Kasumi-1 (cell line): ENCODE measurements around the gene HHATL.

ENCODE experiments used
- DNase-seq, 2 experiments: peaks; one replicate each; lab custom pipeline; 2025; lab: John Stamatoyannopoulos, UW

HHATL gene

DNA sequence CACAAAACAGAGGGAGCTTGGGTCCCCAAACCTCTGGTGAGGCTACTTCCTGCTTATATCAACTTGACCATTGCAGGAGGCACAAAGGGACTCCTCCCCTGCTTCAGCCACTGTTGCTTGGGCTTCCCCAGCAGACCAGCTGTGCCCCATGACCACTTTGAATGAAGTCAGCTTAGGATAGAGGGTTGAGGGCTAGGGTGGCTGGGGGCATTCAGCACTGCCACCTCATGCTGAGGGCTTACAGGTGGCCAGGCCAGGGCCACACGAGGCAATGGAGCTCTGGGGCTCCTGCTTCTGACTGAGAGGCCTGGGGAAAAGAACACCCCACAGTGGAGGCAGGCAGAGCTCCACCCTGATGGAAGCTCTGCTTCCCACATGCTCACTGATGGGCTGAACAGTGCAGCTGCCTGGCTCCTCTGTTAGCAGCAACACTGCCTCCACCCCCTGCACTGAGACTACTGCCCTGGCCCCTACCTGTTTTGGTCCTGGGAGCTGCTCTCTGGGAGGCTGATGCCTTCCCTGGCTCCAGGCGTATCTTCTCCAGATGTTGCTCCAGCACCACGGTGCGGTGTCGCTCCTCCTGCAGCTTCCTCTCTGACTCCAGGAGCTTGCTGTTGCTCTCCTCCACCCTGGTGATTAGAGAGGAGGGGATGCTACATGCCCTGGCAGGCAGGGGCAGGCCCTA, 10.2 kb upstream of the HHATL start:
- no peak for DNase-seq

DNA sequence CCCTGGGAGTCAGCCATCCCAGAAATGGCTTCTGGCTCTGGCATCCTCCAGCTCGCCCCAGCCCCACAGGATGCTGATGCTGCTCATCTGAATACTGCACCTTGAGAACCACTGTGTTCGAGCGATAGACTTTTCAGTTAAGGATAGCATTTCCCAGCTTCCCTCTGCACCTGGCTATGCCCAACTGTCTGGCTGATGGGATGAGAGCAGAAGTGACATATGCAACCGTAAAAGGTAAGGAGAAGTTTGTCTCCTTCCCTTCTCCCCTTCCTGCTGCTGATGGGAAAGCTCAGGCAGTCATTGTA, 9.7 kb upstream of the HHATL start:
- DNase-seq = no peak

DNA sequence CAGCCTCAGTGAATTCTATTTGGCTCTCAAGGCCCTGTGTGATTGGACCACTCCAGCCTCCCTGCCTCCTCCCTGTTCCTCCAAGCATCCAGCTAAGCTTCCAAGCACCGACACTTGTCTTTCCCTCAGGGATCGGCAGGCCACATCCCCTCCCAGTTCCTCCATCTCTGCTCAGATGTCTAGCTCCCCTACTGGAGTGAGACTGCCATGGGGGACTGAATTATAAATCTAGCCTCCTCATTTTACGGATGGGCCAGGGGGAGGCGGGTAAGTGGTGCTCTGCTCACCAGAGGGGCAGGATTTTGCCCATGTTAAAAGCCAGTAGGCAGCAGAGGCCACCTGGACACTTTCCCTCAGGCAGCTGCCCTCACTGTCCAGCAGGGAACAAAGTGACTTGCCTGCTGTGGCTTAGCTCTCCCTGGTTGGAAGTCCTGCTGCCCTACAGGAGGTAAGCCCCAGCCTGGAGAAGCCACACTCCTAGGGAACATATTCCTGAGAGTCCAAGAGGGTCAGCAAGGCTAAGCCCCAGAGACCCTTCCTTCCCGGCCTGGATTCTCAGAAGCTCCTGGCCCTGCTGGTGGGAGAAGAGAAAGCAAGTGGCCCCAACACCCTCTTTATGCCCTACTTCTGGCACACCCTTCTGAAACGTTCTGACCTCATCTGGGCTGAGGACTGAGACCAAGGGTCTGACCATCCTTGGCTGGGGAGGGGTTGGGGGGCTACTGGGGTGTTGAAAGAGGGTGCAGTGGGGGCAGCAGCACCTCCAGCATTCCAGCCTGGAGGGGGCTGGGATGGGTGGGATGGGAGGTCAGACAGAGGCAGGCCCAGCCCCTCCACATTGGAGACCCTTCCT, 9.1 kb upstream of the HHATL start:
- no peak for DNase-seq

DNA sequence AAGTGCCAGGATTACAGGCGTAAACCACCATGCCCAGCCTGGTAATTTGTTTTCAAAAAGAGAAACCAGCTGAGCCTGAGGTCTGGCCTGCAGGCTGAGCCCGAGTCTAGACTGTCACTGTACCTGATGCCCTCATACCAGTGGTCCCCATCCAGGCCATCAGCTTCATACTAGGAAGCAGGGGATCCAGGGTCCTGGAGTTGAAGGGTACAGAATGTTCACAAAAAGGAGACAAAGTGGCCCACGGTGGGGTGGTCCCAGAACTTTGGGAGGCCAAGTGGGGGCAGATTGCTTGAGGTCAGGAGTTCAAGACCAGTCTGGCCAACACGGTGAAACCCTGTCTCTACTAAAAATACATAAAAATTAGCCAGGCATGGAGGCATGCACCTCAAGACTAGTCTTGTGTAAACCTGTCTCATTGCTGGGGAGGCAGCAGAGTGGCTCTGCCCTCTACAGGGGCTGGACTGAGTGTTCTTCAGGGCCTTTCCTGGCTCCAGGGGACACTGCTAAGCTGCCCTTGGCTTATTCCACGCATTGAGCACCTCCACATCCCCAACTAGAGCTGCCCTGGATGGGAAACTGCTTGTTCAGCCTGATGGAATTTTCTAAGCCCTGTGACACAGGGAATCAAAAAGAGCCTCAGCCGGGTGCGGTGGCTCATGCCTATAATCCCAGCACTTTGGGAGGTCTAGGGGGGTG, 7.9 kb upstream of the HHATL start:
- DNase-seq = no peak

DNA sequence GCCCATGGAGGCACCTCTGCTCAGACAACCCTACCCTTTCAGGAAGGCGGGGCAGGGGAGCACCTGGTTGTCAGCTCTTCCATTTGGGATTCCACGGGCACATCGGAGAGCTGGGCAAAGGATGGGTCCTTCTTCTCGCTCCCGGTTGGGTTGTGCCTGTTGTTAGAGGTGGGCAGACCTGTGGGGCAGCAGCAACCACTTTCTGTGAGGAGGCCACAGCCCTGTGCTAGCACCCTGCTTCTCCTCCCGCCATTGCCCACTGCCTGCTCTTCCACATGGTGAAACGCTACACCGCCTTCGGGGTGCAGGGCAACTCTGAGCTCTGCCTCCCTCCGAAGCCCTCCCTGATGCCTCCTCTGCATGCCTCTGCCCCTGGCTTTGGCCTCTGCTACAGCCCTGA, 7.0 kb upstream of the HHATL start:
- DNase-seq = no peak

DNA sequence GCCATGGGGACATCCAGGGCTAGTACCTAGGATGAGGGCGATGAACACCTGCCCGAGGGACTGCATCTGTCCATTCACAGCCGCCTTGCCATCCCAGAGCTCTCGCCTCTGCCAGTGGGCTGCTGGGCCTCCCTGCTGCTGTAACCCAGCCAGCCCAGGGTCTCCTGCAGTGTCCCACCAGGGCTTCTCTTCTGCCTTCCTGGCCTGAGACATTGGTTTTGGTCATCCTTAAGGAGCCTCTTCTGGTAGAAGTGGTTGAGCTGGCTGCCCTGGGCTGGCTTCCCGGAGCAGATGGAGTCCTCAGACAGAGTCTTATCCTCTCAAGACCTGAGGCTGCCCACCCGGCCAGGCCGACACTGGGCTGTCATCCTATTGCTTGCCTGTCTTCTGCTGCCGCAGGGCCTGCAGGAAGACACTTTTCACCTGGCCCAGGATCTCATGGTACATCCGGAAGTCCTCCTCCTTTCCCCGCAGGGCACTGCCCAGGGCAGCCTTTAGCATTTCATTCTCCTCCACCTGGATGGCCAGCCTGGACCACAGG, 6.1 kb upstream of the HHATL start:
- no peak for DNase-seq

DNA sequence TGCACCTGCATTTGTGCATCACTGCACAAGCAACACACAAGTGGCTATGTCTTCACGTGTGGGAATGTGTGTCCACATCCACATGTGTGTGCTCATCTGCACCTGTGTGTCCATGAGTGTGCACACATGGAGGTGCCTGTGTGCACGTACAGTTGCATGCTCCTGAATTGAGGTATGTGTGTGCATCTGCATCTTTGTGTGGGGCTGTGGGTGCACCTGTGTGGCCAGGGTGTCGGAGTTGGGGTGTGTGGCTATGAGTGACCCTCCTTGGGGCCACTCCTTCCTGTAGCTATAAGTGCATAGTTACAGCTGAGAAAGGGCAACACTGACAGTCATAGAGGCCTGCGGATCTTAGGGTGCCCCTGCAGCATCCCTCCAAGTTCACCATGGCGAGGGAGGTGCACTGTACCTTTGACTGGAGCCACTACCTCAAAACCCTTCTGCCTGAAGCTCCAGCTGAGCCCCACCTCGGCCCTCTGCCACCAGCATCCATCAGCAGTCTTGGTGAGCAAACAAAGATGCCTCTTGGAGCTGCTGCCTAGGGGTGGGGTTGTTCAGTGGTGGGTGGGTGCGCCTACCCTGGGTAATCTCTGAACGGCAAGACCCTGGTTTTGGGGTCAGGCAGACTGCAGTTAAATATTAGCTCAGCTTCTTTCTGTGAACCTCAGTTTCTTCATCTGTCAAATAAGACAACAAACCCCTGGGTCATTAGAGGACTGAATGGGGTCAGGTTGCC, 5.2 kb upstream of the HHATL start:
- no peak for DNase-seq

DNA sequence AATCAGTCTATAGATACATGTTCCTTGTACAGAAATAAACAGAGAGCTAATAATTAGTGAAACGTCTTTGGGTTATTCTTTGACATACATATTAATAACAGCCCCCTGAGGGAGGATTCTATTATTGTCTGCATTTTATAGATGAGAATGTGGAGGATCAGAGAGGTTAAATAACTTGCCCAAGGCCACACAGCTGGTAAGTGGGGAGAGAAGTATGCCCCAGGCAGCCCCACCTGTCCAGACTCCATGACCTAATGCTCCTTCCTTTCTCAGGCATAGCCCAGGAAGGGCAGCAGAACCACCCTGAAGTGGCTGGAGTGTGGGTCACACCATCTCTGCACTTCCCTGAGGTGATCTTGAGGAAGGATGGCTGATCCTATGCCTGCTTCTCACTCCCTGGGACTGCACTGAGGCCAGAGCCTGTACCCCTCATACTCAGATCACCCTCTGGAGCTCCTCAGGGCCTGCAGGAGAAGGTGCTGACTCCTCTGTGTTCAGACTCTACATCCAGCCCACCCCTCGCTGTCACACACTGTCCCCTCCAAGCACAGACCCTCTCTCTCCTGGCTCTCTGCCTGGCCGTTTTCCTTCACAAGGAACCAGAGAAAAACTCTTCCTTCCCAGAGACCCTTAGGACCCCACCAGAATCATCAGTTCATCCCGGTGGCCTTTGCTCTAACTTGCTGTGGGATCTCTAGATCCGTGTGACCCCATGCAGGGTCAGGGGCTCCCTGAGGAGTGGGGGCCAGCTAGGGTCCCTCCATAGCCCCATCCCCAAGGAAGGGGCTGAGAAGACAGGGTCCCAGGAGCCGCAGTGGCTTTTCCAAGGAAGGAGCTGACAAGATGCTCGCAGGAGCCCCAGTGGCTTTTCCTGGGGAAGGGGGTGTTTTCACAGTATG, 4.4 kb upstream of the HHATL start:
- no peak for DNase-seq

DNA sequence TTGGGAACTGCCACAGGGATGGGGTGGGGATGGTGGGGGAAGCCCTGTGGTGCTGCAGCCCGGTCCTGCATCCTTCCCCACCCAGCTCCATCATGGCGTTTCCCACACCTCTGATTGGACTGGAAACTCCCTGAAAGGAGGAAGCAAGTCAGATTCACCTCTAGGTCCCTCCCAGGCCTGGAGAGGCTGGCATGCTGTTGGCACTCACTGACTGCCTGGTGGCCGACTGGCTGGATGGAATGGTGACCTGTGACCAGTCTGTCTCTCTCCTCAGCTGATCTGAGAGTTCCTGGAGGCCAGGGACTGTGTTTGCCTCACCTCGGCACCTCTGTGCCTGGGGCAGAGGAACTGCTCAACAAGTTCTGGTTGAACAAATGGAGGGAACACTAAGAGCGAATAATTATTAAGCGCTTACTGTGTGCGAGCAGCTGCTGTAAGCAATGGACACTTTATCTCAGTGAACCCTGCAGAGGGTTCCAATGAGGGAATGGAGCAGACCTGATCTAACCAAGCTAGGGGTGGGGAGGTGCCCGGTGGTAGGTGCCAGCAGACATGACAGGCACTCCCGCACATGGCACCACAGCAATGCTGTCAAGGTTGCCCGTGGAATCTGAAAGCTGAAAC, 3.5 kb upstream of the HHATL start:
- DNase-seq = no peak

DNA sequence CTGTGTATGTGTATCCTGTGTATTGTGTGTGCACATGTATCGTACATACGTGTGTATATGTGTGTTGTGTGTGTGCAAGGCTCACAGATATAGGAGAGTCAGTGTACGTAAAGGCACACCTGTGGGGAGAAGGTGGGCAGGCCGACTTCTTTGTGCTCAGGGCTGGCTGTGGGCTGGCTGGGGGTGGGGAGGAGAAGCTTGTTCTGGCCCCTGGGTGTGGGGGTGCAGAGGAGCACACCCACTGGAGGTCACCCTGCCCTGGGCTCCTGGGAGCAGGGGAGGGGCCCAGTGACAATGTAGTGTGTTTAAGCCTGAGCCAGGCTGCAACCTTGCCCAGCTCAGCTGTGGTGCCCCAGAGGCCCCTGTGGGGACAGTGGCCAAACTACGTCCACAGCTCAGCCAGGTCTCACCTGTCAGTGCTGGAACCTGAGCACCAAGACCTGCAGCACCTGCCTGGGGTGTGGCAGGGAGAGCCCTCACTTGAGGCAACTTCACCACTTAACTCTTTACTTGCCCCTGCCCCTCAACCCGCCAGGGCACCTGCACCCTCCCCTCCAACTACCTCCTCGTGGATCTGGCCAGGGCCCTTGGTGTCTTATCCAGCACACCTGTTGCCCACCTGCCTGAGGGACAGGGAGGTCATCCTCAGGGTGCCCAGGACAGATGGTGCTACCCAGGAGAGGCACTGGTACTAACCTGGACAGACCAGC, 2.6 kb upstream of the HHATL start:
- DNase-seq = no peak

DNA sequence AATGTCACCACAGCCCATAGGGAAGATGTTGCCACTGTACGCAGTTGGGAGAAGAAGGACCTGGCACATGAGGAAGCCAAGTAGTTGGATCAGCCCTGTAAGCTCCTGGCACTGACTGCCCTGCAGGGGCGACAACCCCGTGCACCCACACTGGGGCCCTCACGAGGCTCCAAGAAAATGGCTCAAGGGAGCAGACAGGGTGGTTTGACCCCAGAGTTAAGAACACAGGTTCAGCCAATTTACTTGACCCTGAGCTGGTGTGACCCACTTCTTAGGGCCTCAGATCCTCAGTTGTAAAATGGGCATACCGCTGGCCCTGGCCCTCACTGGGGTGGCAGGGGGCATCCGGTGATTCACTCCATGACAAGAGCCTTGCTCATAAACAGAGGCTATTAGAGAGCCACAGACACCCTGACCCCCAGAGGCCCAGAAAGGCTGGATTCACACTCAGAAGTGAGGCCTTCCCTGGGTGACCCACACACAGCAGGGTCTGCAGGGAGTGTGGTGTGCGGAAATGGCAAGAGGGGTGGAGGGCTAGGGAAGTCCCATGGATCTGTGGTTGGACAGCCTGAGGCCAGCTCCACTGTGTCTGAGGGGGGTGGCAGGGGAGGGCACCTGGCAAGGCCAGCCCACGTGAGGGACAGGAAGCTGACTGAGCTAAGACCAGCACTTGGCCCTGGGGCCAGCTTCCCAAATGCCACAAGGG, 1.7 kb upstream of the HHATL start:
- DNase-seq = no peak

DNA sequence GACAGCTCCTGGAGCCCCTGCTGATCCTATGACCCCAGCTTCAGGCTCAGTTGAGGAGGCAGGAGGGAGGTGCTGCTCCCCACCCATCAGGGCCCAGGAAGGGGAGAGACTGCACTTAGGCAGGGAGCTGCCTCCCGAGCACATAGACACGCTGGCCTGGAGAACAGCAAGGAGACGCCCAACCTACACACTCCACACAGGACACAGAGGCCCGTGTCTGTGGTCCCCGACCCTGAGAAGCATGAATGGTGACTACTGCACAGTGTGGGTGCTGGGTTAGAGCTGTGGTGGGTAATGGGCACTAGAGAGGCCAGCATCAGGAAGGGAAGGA, 1.1 kb upstream of the HHATL start:
- DNase-seq = no peak

DNA sequence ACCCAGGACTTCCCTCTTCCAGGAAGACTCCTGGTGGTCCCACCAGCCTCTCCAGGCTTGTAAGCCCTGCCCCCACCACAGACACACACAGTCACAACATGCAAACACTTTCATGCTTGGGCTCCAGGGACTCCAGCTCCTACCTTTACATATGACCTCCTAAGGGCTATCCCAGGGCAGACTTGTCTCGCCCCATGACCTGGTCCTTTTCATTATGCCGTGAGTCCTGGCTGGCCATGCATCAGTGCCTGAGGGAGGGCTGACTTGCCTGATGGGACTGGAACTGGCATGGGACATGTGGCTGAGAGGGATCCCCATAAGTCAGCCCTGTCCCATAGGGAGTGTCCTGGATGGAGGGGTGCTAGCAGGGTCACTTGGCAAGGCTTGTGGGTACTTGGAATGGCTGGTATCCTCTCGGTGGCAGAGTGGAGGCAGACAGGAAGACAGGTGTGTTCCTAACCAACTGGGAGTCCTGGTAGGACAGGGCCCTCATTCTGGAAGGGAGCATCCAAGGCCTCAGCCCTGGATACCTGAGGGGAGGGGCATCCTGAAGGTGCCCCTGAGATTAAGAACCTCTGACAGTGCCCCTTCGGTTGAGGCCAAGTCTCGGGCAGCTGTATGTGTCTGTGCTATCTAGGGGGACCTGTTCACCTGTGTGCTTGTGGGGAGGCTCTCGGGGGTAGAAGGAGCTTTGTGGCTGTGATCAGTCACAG, 540 bp upstream of the HHATL start:
- DNase-seq = no peak

DNA sequence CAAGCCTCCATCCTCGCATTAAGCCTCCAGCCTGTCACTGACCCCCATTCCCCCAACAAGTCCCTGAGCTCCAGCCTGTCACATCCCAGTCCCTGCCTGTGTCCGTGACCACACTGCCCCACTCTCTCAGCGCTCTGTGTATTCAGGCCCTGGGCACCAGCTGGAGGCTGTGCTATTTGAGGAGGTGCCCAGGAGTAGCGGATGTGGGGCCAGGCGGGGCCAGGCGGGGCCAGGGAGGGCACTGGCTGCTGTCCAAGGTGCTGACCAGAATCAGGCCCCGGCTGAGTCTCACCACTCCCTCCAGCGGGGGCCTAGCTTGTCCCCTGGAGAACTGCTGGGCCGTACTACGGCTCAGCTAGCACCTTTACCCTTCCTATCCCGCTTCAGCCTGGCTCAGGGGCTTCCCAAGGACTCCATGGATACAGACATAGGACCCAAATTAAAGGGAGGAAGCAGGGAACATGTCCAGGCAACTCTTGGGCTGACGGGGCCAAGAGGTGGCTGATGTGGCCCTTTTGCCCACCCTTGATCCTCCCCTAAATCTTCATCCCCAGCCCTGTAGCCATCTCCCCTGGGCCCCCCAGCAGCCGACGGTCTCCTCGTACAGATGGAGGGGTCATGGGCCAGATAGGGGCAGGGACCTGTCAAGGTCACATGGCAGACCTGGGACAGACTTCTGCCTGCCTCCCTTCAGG, 1.1 kb downstream of the HHATL start:
- peak; percentile 21 to 30 for DNase-seq

DNA sequence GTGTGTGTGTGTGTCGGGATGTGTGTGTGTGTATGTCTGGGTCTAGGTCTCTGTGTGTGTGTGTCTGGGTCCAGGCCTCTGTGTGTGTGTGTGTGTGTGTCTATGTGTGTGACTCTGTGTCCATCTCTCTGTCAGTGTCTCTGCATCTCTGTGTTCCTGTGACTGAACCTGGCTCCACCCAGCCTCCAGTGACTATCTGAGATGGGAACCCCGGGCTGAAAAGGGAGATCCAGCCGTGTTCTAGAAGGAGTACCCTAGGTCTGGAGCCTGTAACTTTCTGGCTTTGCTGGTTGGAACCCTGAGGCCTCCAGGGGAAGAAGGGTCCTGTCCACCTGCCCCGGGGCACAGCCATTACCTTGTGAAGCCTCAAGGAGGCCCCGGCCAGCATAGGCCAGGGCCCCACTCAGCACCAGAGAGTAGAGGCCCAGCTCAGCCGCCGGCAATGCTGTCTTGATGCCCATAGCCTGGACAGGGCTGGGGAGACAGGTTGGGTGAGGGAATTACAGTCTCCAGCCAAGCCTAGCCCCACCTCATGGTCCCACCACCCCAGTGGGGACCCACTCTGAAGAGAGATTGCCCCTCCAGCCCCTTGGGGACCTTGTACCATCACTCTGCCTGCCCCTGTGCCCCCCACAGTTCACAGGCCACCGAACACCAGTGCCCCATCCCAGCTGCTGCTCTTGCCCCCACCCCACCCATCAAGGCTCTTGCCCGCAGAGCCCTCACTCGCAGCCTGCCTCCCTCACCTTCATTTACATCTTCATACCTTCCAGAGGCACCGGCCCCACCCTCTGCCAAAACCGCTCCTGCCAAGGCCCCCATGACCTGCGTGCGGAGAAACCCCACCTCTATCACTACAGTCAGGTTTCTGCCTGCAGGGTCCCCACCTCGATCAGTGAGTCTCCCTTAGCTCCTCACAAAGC, 2.0 kb downstream of the HHATL start:
- no peak for DNase-seq

DNA sequence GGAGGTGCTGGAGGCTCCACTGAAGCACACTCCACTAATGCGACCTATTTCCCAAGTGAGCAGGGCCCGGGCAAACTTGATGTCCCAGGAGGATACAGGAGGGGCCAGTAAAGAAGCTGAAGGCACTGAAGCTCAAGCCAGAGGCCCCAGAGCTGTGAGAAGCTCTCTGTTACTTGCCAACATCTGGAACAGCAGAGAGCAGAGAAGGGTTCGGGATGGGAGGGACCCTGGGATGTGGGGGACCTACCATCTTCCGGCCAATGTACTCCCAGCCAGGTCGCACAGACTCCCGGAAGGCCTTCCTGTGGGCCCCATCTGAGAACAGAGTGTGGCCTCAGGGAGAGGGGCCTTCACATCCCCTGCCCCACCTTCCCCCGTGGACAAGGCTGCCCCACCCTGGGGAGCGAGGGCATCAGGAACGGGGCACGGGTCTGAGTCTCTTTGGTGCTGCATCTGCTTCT, 3.1 kb downstream of the HHATL start:
- DNase-seq = no peak

DNA sequence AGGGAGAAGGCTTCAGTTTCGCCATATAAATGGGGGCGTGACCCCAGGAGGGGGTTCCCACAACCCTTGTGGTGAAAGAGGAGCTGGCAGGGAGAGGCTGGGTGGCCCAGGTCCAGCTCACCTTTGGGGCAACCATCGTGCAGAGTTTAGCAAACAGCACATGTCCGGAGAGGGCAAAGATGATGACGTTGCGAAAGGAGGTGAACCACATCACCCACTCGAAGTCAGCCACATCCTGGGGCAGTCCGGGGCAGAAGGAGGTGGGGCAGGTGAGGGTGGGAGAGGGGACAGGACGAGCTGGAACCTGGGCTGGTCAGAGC, 3.7 kb downstream of the HHATL start:
- DNase-seq = no peak
